IMR-90 (cell line): ENCODE measurements around the gene CYP2W1. TPM values are rescaled to one million over a fixed set of nuclear protein-coding genes. Genes with fewer than 3 reads are reported as not detected.

Source experiments
- ATAC-seq: fragments of 200-7000 bp; cut with Tn5 transposase; 2 replicates; pipeline ENCODE4 v1.9.1; 2020; ENCODE audit warnings: low read depth, mild to moderate bottlenecking, moderate library complexity
- BruUV-seq: library from RNA; stranded (reverse); fragments of 400-500 nt; replicated peaks from 2 replicates; lab custom pipeline; 2021; lab: Mats Ljungman, UMichigan
- CTCF ChIA-PET: fragments of 300-600 bp; formaldehyde crosslinking; extraction: SDS; loops from one replicate; lab custom pipeline; 2021; ENCODE audit warnings: antibody characterized with exemption; lab: Yijun Ruan, JAX
- POLR2A ChIA-PET: fragments of 300-600 bp; sonication (Branson Sonifier 250); formaldehyde crosslinking; loops from one replicate; lab custom pipeline; 2022; ENCODE audit warnings: antibody characterized with exemption; ENCODE audit not compliant: unreplicated experiment; lab: Charles Lee
- DNase-seq: peaks from one replicate; pipeline ENCODE4 v3.0.0; 2013
- H2AFZ ChIP-seq: replicated peaks from 2 replicates; pipeline ENCODE3; 2013; ENCODE audit warnings: low read length, mild to moderate bottlenecking; ENCODE audit not compliant: poor library complexity
- H2AK5ac ChIP-seq: 2 replicates; pipeline ENCODE4 v1.6.1; 2013; ENCODE audit warnings: low read depth, low read length, inconsistent platforms
- H2AK9ac ChIP-seq: replicated peaks from 2 replicates; pipeline ENCODE3; 2013; ENCODE audit warnings: mild to moderate bottlenecking, low read depth, low read length, moderate library complexity; ENCODE audit not compliant: poor library complexity
- H2BK120ac ChIP-seq: 2 replicates; pipeline ENCODE4 v1.6.1; 2013; ENCODE audit warnings: low read depth, low read length, inconsistent platforms
- H2BK15ac ChIP-seq: 3 replicates; pipeline ENCODE4 v1.6.1; 2013; ENCODE audit warnings: low read depth, low read length, inconsistent platforms
- H2BK20ac ChIP-seq: 2 replicates; pipeline ENCODE4 v1.6.1; 2013; ENCODE audit warnings: low read depth, mild to moderate bottlenecking, inconsistent platforms, low read length, moderate library complexity
- H2BK5ac ChIP-seq: 2 replicates; pipeline ENCODE4 v1.6.1; 2013; ENCODE audit warnings: mild to moderate bottlenecking, low read depth, low read length, inconsistent platforms; ENCODE audit not compliant: poor library complexity, severe bottlenecking
- H3K14ac ChIP-seq: replicated peaks from 2 replicates; pipeline ENCODE4 v1.6.1; 2013; ENCODE audit warnings: low read depth, low read length, inconsistent platforms
- H3K18ac ChIP-seq: 2 replicates; pipeline ENCODE4 v1.6.1; 2013; ENCODE audit warnings: low read depth, low read length, control low read depth
- H3K23ac ChIP-seq: 2 replicates; pipeline ENCODE4 v1.6.1; 2013; ENCODE audit warnings: low read depth, low read length, inconsistent platforms
- H3K27ac ChIP-seq: 2 replicates; pipeline ENCODE4 v1.5.1; 2013; ENCODE audit warnings: mild to moderate bottlenecking, control low read depth, low read length; ENCODE audit not compliant: insufficient read depth
- H3K27me3 ChIP-seq: 2 replicates; pipeline ENCODE4 v1.6.1; 2013; ENCODE audit warnings: low read length; ENCODE audit not compliant: control insufficient read depth, insufficient read depth
- H3K36me3 ChIP-seq: 2 replicates; pipeline ENCODE4 v1.6.1; 2013; ENCODE audit warnings: low read length, mixed read lengths; ENCODE audit not compliant: control insufficient read depth, insufficient read depth
- H3K4ac ChIP-seq: 2 replicates; pipeline ENCODE4 v1.6.1; 2013; ENCODE audit warnings: low read depth, low read length, inconsistent platforms
- H3K4me1 ChIP-seq: 2 replicates; pipeline ENCODE4 v1.6.1; 2013; ENCODE audit warnings: low read length, mixed read lengths; ENCODE audit not compliant: control insufficient read depth, insufficient read depth
- H3K4me2 ChIP-seq: 2 replicates; pipeline ENCODE4 v1.6.1; 2013; ENCODE audit warnings: low read depth, mild to moderate bottlenecking, control low read depth, low read length, moderate library complexity
- H3K4me3 ChIP-seq: 2 replicates; pipeline ENCODE4 v1.5.1; 2013; ENCODE audit warnings: low read depth, mild to moderate bottlenecking, control low read depth, low read length, moderate library complexity; ENCODE audit not compliant: insufficient read depth
- H3K56ac ChIP-seq: 2 replicates; pipeline ENCODE4 v1.6.1; 2013; ENCODE audit warnings: low read length, inconsistent platforms; ENCODE audit not compliant: insufficient read depth; ENCODE audit errors: extremely low read depth
- H3K79me1 ChIP-seq, 2 experiments: 2 replicates each; pipeline ENCODE4 v1.6.1; 2013; ENCODE audit warnings: low read length in 2 of 2, inconsistent platforms in 1 of 2, low read depth in 1 of 2
- H3K9ac ChIP-seq: 2 replicates; pipeline ENCODE4 v1.6.1; 2013; ENCODE audit warnings: low read depth, low read length, control low read depth
- H3K9me1 ChIP-seq: 2 replicates; pipeline ENCODE4 v1.6.1; 2013; ENCODE audit warnings: low read length, inconsistent platforms; ENCODE audit not compliant: insufficient read depth
- H3K9me3 ChIP-seq: 2 replicates; pipeline ENCODE4 v1.6.1; 2013; ENCODE audit warnings: low read length; ENCODE audit not compliant: control insufficient read depth, insufficient read depth
- H4K20me1 ChIP-seq: 2 replicates; pipeline ENCODE4 v1.6.1; 2013; ENCODE audit warnings: low read length, inconsistent platforms; ENCODE audit not compliant: insufficient read depth
- H4K5ac ChIP-seq: 2 replicates; pipeline ENCODE4 v1.6.1; 2013; ENCODE audit warnings: mild to moderate bottlenecking, low read depth, low read length, control low read depth
- H4K8ac ChIP-seq, 2 experiments: 2 replicates each; pipeline ENCODE4 v1.6.1; 2013; ENCODE audit warnings: low read depth in 2 of 2, low read length in 2 of 2, control low read depth in 1 of 2, inconsistent platforms in 1 of 2
- H4K91ac ChIP-seq: 2 replicates; pipeline ENCODE4 v1.6.1; 2013; ENCODE audit warnings: low read depth, low read length, inconsistent platforms; ENCODE audit not compliant: insufficient read depth
- BHLHE40 ChIP-seq: fragments of 150-350 bp; IDR thresholded peaks from 2 replicates; pipeline ENCODE4 v1.6.1; 2016; ENCODE audit warnings: mild to moderate bottlenecking, low read depth, low read length
- CEBPB ChIP-seq: IDR thresholded peaks from 2 replicates; pipeline ENCODE4 v1.6.1; 2012; ENCODE audit warnings: low read depth, low read length, improper control_type of control experiment
- CHD1 ChIP-seq: IDR thresholded peaks from 2 replicates; pipeline ENCODE4 v1.6.1; 2012; ENCODE audit warnings: low read depth, low read length, improper control_type of control experiment
- CTCF ChIP-seq: conservative IDR thresholded peaks from 2 replicates; pipeline ENCODE4 v1.5.1; 2012; ENCODE audit warnings: mild to moderate bottlenecking, low read depth, low read length, improper control_type of control experiment
- ELK1 ChIP-seq: fragments of 150-350 bp; IDR thresholded peaks from 2 replicates; pipeline ENCODE4 v1.6.1; 2016; ENCODE audit warnings: low read depth, mild to moderate bottlenecking, low read length, moderate library complexity, borderline replicate concordance
- FOS ChIP-seq: fragments of 150-350 bp; IDR thresholded peaks from 2 replicates; pipeline ENCODE4 v1.6.1; 2016; ENCODE audit warnings: low read depth, low read length
- MAFK ChIP-seq: IDR thresholded peaks from 2 replicates; pipeline ENCODE4 v1.6.1; 2012; ENCODE audit warnings: low read depth, low read length, improper control_type of control experiment
- MAZ ChIP-seq: IDR thresholded peaks from 2 replicates; pipeline ENCODE4 v1.6.1; 2012; ENCODE audit warnings: low read depth, mild to moderate bottlenecking, low read length, improper control_type of control experiment, moderate library complexity, borderline replicate concordance
- MXI1 ChIP-seq: IDR thresholded peaks from 2 replicates; pipeline ENCODE4 v1.6.1; 2012; ENCODE audit warnings: low read depth, mild to moderate bottlenecking, low read length, moderate library complexity, borderline replicate concordance
- NFE2L2 ChIP-seq: fragments of 150-350 bp; IDR thresholded peaks from 2 replicates; pipeline ENCODE4 v1.6.1; 2016; ENCODE audit warnings: low read depth, mild to moderate bottlenecking, low read length
- RAD21 ChIP-seq: IDR thresholded peaks from 2 replicates; pipeline ENCODE4 v1.6.1; 2012; ENCODE audit warnings: low read length, improper control_type of control experiment
- RCOR1 ChIP-seq: IDR thresholded peaks from 2 replicates; pipeline ENCODE4 v1.6.1; 2012; ENCODE audit warnings: mild to moderate bottlenecking, low read length, improper control_type of control experiment; ENCODE audit not compliant: insufficient replicate concordance
- RFX5 ChIP-seq: IDR thresholded peaks from 2 replicates; pipeline ENCODE4 v1.8.0; 2012; ENCODE audit warnings: low read depth, mild to moderate bottlenecking, low read length, moderate library complexity
- SMC3 ChIP-seq: fragments of 150-350 bp; IDR thresholded peaks from 2 replicates; pipeline ENCODE4 v1.6.1; 2016; ENCODE audit warnings: low read depth, mild to moderate bottlenecking, antibody characterized with exemption, low read length, moderate library complexity
- USF2 ChIP-seq: fragments of 150-350 bp; IDR thresholded peaks from 2 replicates; pipeline ENCODE4 v1.6.1; 2017; ENCODE audit warnings: mild to moderate bottlenecking, antibody characterized with exemption, low read length, low read depth
- WGBS, 2 experiments: methylation state at CpG; one replicate each; pipeline versions ENCODE4 v1.1.5 to v1.1.7; 2013; ENCODE audit warnings: missing lambda C conversion rate in 2 of 2; ENCODE audit not compliant: insufficient read length in 1 of 2; ENCODE audit errors: extremely low coverage in 2 of 2; 5-methylcytosine and 5-hydroxymethylcytosine counted together
- dilution Hi-C: fragments of 300-500 bp; cut with HindIII; formaldehyde crosslinking; loops from one replicate; pipeline ENCODE4 v1.14.3; 2018; ENCODE audit warnings: low sequenced_read_pairs; ENCODE audit not compliant: unreplicated experiment
- in situ Hi-C: fragments of 300-500 bp; cut with MboI; formaldehyde crosslinking; loops from 3 replicates; pipeline ENCODE4 v1.14.3; 2019; ENCODE audit warnings: low sequenced_read_pairs, inconsistent platforms, mixed read lengths
- intact Hi-C: fragments of 100-400 bp; cut with micrococcal nuclease; formaldehyde crosslinking; loops from 2 replicates; pipeline ENCODE4 v1.10.0; 2022
- polyA plus RNA-seq, 3 experiments: library from polyadenylated mRNA; depleted of rRNA; stranded (reverse); fragments of >200 nt; gene quantifications; 2 replicates each; pipeline ENCODE4 v1.2.3, GENCODE V29; 2012; ENCODE audit warnings: low replicate concordance in 1 of 3
- total RNA-seq: library from RNA; depleted of rRNA; stranded (reverse); fragments of >200 nt; gene quantifications from 2 replicates; pipeline ENCODE4 v1.2.3, GENCODE V29; 2012

The CYP2W1 gene
- total and polyA plus RNA-seq, 2 of the 4 experiments (the other 2 are of a cell fraction), result not detected

- 80% methylated on average over 8 of the region's 22 CpGs; no CpG with 5 or more reads in 1 of the 2 experiments for WGBS, 2 experiments
- ATAC-seq, result no peak
- Histone ChIP-seq H2BK120ac (no peak overlapping the region), H3K18ac (no peak overlapping the region), H3K14ac (no peak overlapping the region), H2BK15ac (no peak overlapping the region), H3K56ac (no peak overlapping the region), H2AK9ac (peak overlapping the region; percentile 61), H3K36me3 (peaks cover 32% of the 10 kb centered on the region), H3K27ac (no peak overlapping the region), H3K23ac (no peak overlapping the region), H2AK5ac (no peak overlapping the region), H3K4me2 (no peak overlapping the region), H3K4ac (no peak overlapping the region), H2BK5ac (no peak overlapping the region), H2AFZ (no peak overlapping the region), H3K9me3 (no peaks in the 10 kb centered on the region), H3K4me3 (no peak overlapping the region), H4K5ac (no peak overlapping the region), H3K9me1 (0 out of 2 replicates have a peak, but pooled peaks cover 4% of the 10 kb centered on the region), H4K91ac (no peak overlapping the region), H3K9ac (no peak overlapping the region), H2BK20ac (no peak overlapping the region), H4K8ac (no peak overlapping the region), H3K4me1 (no peaks in the 10 kb centered on the region), H4K20me1 (peaks cover 36% of the 10 kb centered on the region), H3K27me3 (peaks cover 7% of the 10 kb centered on the region), H3K79me1 (peaks cover 12 to 30% of the 10 kb centered on the region in 2 experiments)
- no peak for DNase-seq
- CTCF ChIA-PET, result no interaction called here
- POLR2A ChIA-PET, result no interaction called here
- in situ Hi-C loops, result no loop called here
- dilution Hi-C loops, result no loop called here
- intact Hi-C loops, result no loop called here
- no TSS peak for BruUV-seq
- TF ChIP-seq RCOR1, result no peak
- TF ChIP-seq USF2, result no peak
- TF ChIP-seq FOS, result no peak
- no peak for TF ChIP-seq SMC3
- TF ChIP-seq RAD21, result no peak
- no peak for TF ChIP-seq MXI1
- TF ChIP-seq CEBPB, result no peak
- TF ChIP-seq RFX5, result no peak
- TF ChIP-seq MAZ, result no peak
- TF ChIP-seq BHLHE40, result no peak
- TF ChIP-seq ELK1, result no peak
- no peak for TF ChIP-seq CHD1
- TF ChIP-seq MAFK, result no peak
- TF ChIP-seq NFE2L2, result no peak
- no peak for TF ChIP-seq CTCF
Observed at GRCh38 chr7:966291-967069, 16.5 kb upstream of the CYP2W1 start.
